AG09309 (cell line): ENCODE measurements around the gene CTSW.

ENCODE experiments used
- DNase-seq: peaks from one replicate; pipeline ENCODE4 v3.0.0-alpha.2; 2010; ENCODE audit warnings: low read depth
- H3K4me3 ChIP-seq: 2 replicates; pipeline ENCODE4 v1.5.1; 2011; ENCODE audit warnings: mild to moderate bottlenecking, low read depth, low read length, moderate library complexity; ENCODE audit not compliant: control insufficient read depth
- CTCF ChIP-seq: IDR thresholded peaks from 2 replicates; pipeline ENCODE4 v1.5.1; 2011; ENCODE audit warnings: mild to moderate bottlenecking, low read depth, low read length, inconsistent platforms; ENCODE audit not compliant: insufficient read depth, control insufficient read depth; ENCODE audit errors: missing control alignments

Gene CTSW

GRCh38 chr11:65856689-65857499 is 22.7 kb upstream of the CTSW start:
- no peak for TF ChIP-seq CTCF
- no peak for DNase-seq
- H3K4me3 ChIP-seq = peak overlapping the region; percentile 84

- DNase-seq = no peak
- H3K4me3 ChIP-seq = peak overlapping the region; percentile 84
- no peak for TF ChIP-seq CTCF
Measured at GRCh38 chr11:65857500-65857852, 22.2 kb upstream of the CTSW start.

- TF ChIP-seq CTCF = no peak
- H3K4me3 ChIP-seq = peak within 1 kb of the TSS; percentile 84
- peak; percentile 79 for DNase-seq
Measured at GRCh38 chr11:65857853-65858680, 21.6 kb upstream of the CTSW start, which contains the start of gene CFL1. Gene CFL1 (minus strand): TSS chr11:65858180. CDS start chr11:65858099, 81 bp downstream.

- no peak for DNase-seq
- no peak for TF ChIP-seq CTCF
- H3K4me3 ChIP-seq = peak overlapping the region; percentile 84
Measured at GRCh38 chr11:65858681-65859087, 21.0 kb upstream of the CTSW start.

- peak overlapping the region; percentile 84 for H3K4me3 ChIP-seq
- DNase-seq = peak; percentile 83
- TF ChIP-seq CTCF = no peak
Measured at GRCh38 chr11:65859095-65859811, 20.4 kb upstream of the CTSW start.

GRCh38 chr11:65859812-65860277 is 19.8 kb upstream of the CTSW start:
- H3K4me3 ChIP-seq = peak overlapping the region; percentile 84
- no peak for TF ChIP-seq CTCF
- DNase-seq = no peak
